IPS DF 6.9 (cell line): ENCODE results near the gene TAS2R50.
"Not testable (repeated sequence)": the region's sequence is repeated elsewhere in the genome, so short reads cannot be mapped to it uniquely, and the experiment has no call there.

Source experiments
- DNase-seq: peaks from one replicate; pipeline ENCODE4 v3.0.0-alpha.2; 2013; ENCODE audit warnings: low read depth, low spot score
- H3K27ac ChIP-seq: one replicate; pipeline ENCODE4 v1.5.1; 2013; ENCODE audit warnings: low read length, control low read depth
- H3K27me3 ChIP-seq: 2 replicates; pipeline ENCODE4 v1.6.1; 2013; ENCODE audit warnings: mild to moderate bottlenecking, low read length; ENCODE audit not compliant: control insufficient read depth, insufficient read depth
- H3K36me3 ChIP-seq: 2 replicates; pipeline ENCODE4 v1.6.1; 2013; ENCODE audit warnings: low read length; ENCODE audit not compliant: control insufficient read depth, insufficient read depth
- H3K4me1 ChIP-seq: 2 replicates; pipeline ENCODE4 v1.6.1; 2013; ENCODE audit warnings: low read length; ENCODE audit not compliant: control insufficient read depth, insufficient read depth
- H3K4me3 ChIP-seq: 2 replicates; pipeline ENCODE4 v1.5.1; 2013; ENCODE audit warnings: mild to moderate bottlenecking, low read length
- H3K9me3 ChIP-seq: 2 replicates; pipeline ENCODE4 v1.6.1; 2013; ENCODE audit warnings: low read length, inconsistent platforms; ENCODE audit not compliant: control insufficient read depth, insufficient read depth
- WGBS: extraction: QIAGEN DNeasy Blood & Tissue Kit; methylation state at CpG from one replicate; pipeline ENCODE4 v1.1.7; 2013; ENCODE audit warnings: mixed read lengths, missing lambda C conversion rate; ENCODE audit not compliant: insufficient read length, insufficient coverage; 5-methylcytosine and 5-hydroxymethylcytosine counted together

The TAS2R50 gene

GRCh38 chr12:10986812-10987211 lies at the start of gene TAS2R50:
TAS2R50 (minus strand) TSS chr12:10986912; CDS start chr12:10986860, 52 bp downstream.
- H3K27me3 ChIP-seq, result no peaks in the 10 kb centered on the region
- no peak within 1 kb of the TSS for H3K27ac ChIP-seq
- H3K9me3 ChIP-seq, result no peaks in the 10 kb centered on the region
- no CpG with 5 or more reads among the region's 2 CpGs for WGBS
- no peak within 1 kb of the TSS for H3K4me3 ChIP-seq
- no peaks in the 10 kb centered on the region for H3K36me3 ChIP-seq
- no peaks in the 10 kb centered on the region for H3K4me1 ChIP-seq
- DNase-seq, result no peak

- not testable (repeated sequence) for H3K4me3 ChIP-seq, H3K27ac ChIP-seq, H3K9me3 ChIP-seq, H3K27me3 ChIP-seq, DNase-seq, H3K4me1 ChIP-seq, H3K36me3 ChIP-seq
- WGBS, result no CpG with 5 or more reads among the region's 3 CpGs
Measured at GRCh38 chr12:11033959-11034358, 47.2 kb upstream of the TAS2R50 start.

- H3K4me3 ChIP-seq, result no peak within 1 kb of the TSS
- H3K4me1 ChIP-seq, result no peaks in the 10 kb centered on the region
- H3K27ac ChIP-seq, result no peak within 1 kb of the TSS
- WGBS, result no CpG with 5 or more reads among the region's 6 CpGs
- no peaks in the 10 kb centered on the region for H3K9me3 ChIP-seq
- H3K27me3 ChIP-seq, result no peaks in the 10 kb centered on the region
- DNase-seq, result no peak
- no peaks in the 10 kb centered on the region for H3K36me3 ChIP-seq
Measured at GRCh38 chr12:11031307-11031706, 44.6 kb upstream of the TAS2R50 start, which contains the start of gene TAS2R31. TAS2R31 (minus strand) TSS chr12:11031407; CDS start chr12:11031335, 72 bp downstream.

- Histone ChIP-seq H3K4me1 (no peaks in the 10 kb centered on the region), H3K4me3 (no peak overlapping the region), H3K9me3 (no peaks in the 10 kb centered on the region), H3K27ac (no peak overlapping the region), H3K36me3 (no peaks in the 10 kb centered on the region), H3K27me3 (no peaks in the 10 kb centered on the region)
- DNase-seq, result peak; percentile 20
- no CpG with 5 or more reads among the region's 6 CpGs for WGBS
Measured at GRCh38 chr12:11026118-11026517, 39.4 kb upstream of the TAS2R50 start.

GRCh38 chr12:11023387-11023786 lies 36.7 kb upstream of the TAS2R50 start:
- no peaks in the 10 kb centered on the region for H3K9me3 ChIP-seq
- no peaks in the 10 kb centered on the region for H3K4me1 ChIP-seq
- no peak for DNase-seq
- H3K27ac ChIP-seq, result no peak overlapping the region
- no peaks in the 10 kb centered on the region for H3K27me3 ChIP-seq
- no peak overlapping the region for H3K4me3 ChIP-seq
- no peaks in the 10 kb centered on the region for H3K36me3 ChIP-seq
- WGBS, result no CpG with 5 or more reads among the region's 2 CpGs

GRCh38 chr12:11022520-11022919 lies 35.8 kb upstream of the TAS2R50 start, which contains the start of gene TAS2R19:
TAS2R19 (minus strand) TSS chr12:11022620; CDS start chr12:11022571, 49 bp downstream.
- H3K4me1 ChIP-seq, result no peaks in the 10 kb centered on the region
- no peak within 1 kb of the TSS for H3K27ac ChIP-seq
- no peaks in the 10 kb centered on the region for H3K27me3 ChIP-seq
- no peaks in the 10 kb centered on the region for H3K36me3 ChIP-seq
- H3K9me3 ChIP-seq, result no peaks in the 10 kb centered on the region
- no peak within 1 kb of the TSS for H3K4me3 ChIP-seq
- no peak for DNase-seq
- no CpG with 5 or more reads among the region's 1 CpG for WGBS

GRCh38 chr12:11016937-11017336 lies 30.2 kb upstream of the TAS2R50 start:
- Histone ChIP-seq H3K27ac (no peak overlapping the region), H3K27me3 (no peaks in the 10 kb centered on the region), H3K9me3 (no peaks in the 10 kb centered on the region), H3K4me1 (no peaks in the 10 kb centered on the region), H3K4me3 (no peak overlapping the region), H3K36me3 (no peaks in the 10 kb centered on the region)
- WGBS, result no CpG with 5 or more reads among the region's 1 CpG
- no peak for DNase-seq

- Histone ChIP-seq H3K36me3 (no peaks in the 10 kb centered on the region), H3K4me3 (no peak overlapping the region), H3K9me3 (no peaks in the 10 kb centered on the region), H3K27me3 (no peaks in the 10 kb centered on the region), H3K4me1 (no peaks in the 10 kb centered on the region), H3K27ac (no peak overlapping the region)
- no peak for DNase-seq
- WGBS, result no CpG with 5 or more reads among the region's 4 CpGs
Measured at GRCh38 chr12:11015775-11016430, 29.2 kb upstream of the TAS2R50 start.

GRCh38 chr12:11014234-11014633 lies 27.5 kb upstream of the TAS2R50 start:
- Histone ChIP-seq H3K9me3 (no peaks in the 10 kb centered on the region), H3K27me3 (no peaks in the 10 kb centered on the region), H3K36me3 (no peaks in the 10 kb centered on the region), H3K4me1 (no peaks in the 10 kb centered on the region), H3K27ac (no peak overlapping the region), H3K4me3 (no peak overlapping the region)
- DNase-seq, result no peak

- Histone ChIP-seq H3K36me3 (no peaks in the 10 kb centered on the region), H3K27ac (no peak overlapping the region), H3K4me3 (no peak overlapping the region), H3K4me1 (no peaks in the 10 kb centered on the region), H3K9me3 (no peaks in the 10 kb centered on the region), H3K27me3 (no peaks in the 10 kb centered on the region)
- DNase-seq, result no peak
- WGBS, result no CpG with 5 or more reads among the region's 1 CpG
Measured at GRCh38 chr12:11007608-11008007, 20.9 kb upstream of the TAS2R50 start.

GRCh38 chr12:10998204-10998603 lies 11.5 kb upstream of the TAS2R50 start, which contains the start of gene TAS2R20:
TAS2R20 (minus strand) TSS chr12:10998304; CDS start chr12:10997875, 429 bp downstream.
- H3K36me3 ChIP-seq, result no peaks in the 10 kb centered on the region
- no peak within 1 kb of the TSS for H3K4me3 ChIP-seq
- no peak within 1 kb of the TSS for H3K27ac ChIP-seq
- no peaks in the 10 kb centered on the region for H3K27me3 ChIP-seq
- no peaks in the 10 kb centered on the region for H3K9me3 ChIP-seq
- no peaks in the 10 kb centered on the region for H3K4me1 ChIP-seq
- no peak for DNase-seq
